ENCODE measurements around the gene CDK6.
"Not testable (repeated sequence)": the region's sequence is repeated elsewhere in the genome, so short reads cannot be mapped to it uniquely, and the experiment has no call there.

Gene CDK6

GRCh38 chr7:92757311-92757910 lies 79.0 kb downstream of the CDK6 start:
- peak; percentile 5 for DNase-seq

GRCh38 chr7:92755680-92756079 lies 80.7 kb downstream of the CDK6 start:
- no peak for DNase-seq

GRCh38 chr7:92754919-92755581 lies 81.3 kb downstream of the CDK6 start:
- DNase-seq = no peak

DNA sequence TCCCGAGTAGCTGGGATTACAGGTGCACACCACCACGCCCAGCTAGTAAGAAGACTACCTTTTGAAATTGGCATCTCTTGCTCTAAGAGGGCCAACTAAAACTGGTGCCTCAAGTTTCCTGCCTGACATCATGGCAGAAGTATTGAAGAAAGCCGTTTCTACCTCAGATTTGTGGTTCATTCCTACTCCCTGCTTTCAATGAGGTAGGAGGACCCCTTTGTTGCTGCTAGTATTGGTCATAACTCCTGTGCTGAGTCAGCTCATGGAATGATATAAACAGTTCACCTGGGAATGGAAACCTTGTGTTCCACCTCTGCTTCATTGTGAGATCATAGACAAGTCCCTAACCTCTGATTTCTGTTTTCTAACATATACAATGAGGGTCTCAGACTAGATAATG lies 82.8 kb downstream of the CDK6 start:
- no peak for DNase-seq

DNA sequence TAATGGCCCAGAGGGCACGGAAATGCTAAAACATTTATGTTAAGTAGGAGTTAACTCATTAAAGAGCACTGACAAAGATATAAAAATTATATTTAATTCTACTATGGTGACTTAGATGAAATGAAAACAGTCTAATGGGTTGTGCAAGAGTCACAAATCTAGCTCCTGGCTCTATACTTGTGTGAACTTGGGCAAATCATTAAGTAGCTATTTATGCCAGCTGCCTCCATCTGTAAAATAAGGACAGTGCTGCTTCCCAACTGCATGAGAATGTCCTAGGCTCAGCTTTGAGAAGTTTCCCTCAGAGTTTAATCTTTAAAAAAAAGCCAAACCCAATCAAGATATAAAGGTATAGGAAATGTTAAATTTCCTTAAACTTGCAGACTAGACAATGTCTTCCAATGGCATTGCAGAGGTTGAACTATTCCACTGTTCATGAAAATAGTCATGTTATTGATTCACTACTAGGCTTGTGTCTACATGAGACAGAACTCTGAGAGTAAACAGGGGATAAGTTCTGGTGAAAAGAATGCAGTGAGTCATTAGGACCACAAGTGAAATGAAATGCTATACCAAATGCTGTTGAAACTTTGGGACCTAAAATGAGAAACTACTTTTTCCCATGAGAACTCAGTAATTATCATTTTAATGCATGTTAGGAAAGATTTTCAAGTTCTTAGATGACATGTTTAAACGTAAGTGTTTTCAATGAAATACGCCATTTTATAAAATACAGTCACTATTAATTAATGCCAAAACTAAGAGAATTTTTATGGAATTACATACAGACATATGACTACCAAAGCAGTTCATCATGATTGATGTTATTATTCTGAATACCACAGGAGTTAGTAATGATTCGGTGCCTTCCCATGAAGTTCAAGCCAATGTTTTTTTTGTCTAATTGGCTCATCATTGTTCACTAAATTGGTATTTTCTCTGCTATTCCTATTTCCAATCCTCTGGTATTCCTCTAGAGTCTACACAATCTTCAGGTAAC lies 84.2 kb downstream of the CDK6 start:
- no peak for DNase-seq

GRCh38 chr7:92750946-92751345 lies 85.4 kb downstream of the CDK6 start:
- no peak for DNase-seq

GRCh38 chr7:92750447-92750839 lies 85.9 kb downstream of the CDK6 start:
- no peak for DNase-seq

DNA sequence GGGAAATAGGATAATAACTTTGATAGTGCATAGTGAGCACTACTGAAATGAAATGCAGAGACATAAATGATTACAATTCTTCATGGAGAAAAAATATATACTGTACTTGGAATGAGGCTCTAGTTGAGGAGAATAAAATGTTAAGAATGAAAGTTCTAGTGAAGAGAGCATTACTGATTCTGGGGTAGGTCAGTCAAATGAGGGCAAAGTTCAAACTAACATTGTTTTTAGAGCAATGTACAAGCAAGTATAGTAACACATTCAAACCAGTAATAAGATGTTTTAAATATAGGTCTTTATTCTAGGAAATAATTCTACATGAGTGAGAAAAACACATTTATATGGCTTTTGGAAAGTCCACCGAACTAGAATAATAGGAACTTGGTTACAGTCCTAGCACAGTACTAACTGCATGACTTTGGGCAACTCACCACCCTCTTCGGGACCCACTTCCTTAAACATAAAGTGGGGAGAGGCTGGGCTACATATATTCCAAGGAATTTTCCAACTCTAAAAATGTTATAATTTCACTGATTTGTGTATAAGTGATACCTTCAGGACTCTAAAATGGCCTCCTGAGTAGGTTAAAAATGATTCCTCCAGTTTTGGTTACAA lies 86.4 kb downstream of the CDK6 start:
- no peak for DNase-seq

- no peak for DNase-seq
Measured at GRCh38 chr7:92749327-92749755, 87.0 kb downstream of the CDK6 start.

- DNase-seq = no peak
Measured at GRCh38 chr7:92748495-92748894, 87.9 kb downstream of the CDK6 start.

DNA sequence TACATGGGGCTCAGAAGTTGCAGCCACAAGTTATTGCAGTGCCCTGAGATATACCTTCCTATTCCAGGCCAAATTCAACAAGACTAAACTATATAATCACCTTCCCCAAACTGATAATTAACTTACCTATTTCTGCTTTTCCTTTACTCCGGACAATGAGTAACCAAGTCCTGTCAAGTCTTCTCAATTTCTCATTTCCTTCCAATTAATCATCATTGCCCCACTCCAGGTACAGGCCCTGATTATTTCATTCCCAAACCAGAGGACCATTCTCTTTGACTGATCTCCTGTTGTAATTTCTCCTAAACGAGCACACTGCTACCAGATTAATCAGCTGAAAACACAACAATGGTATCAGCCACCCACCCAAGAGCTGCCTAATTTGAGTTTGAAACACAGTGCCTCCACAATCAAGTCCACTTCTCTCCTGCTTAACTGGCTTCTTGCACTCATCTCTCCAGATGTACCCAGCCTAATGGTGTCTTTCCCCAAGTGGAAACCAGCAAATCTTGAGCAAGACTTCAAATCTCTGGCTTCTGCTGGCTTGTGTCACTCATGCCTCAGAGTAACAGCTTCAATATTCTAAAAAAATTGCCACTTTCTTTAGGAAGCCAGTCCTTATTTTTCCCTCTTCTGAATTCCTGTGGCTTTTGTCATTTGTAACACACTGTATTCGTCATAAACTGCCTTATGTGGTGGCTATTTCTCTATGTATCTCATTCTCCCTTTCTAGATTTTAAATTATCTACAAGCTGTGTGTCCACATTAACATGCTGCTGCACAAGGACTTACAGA lies 89.1 kb downstream of the CDK6 start:
- no peak for DNase-seq

- DNase-seq = no peak
Measured at GRCh38 chr7:92745241-92745640, 91.1 kb downstream of the CDK6 start.

- DNase-seq = not testable (repeated sequence)
Measured at GRCh38 chr7:92744180-92744579, 92.2 kb downstream of the CDK6 start.

DNA sequence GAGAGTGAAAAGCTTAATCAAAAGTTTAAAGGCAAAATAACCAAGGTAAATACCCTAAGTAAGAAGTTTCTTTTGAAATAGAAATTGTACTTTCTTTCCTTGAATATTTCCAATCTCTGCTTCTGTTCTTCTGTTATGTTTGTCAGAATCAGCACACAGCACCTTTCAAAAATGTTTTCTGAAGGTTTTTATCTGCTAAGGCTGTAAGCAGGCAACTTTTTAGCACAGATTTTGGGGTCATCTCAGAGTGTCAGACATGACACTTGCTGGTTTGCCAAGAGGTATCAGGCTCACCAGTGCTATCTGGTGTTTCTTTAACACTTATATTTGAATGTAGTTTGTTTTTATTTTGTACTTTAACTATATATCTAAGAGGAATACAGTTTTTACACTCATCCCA lies 94.2 kb downstream of the CDK6 start:
- DNase-seq = no peak

DNA sequence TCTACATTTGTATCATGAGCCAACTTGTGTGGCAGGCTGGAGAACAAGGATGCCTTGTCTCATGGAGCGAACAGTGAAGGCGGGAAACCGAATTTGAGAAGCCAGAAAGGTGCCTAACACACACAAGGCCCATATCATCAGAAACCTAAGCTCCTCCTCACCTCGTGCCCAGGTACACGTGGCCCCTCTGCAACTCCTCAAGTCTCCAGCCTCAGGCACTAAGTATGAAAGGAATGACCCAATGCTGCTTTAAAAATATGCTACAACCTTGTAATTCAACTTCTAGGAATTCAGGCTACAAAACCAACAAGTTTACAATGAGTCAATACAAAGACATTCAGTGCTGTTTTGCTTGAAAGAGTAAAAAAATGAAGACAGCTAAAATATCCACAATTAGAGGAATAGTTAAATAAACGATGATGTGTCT lies 95.7 kb downstream of the CDK6 start:
- DNase-seq = no peak

DNA sequence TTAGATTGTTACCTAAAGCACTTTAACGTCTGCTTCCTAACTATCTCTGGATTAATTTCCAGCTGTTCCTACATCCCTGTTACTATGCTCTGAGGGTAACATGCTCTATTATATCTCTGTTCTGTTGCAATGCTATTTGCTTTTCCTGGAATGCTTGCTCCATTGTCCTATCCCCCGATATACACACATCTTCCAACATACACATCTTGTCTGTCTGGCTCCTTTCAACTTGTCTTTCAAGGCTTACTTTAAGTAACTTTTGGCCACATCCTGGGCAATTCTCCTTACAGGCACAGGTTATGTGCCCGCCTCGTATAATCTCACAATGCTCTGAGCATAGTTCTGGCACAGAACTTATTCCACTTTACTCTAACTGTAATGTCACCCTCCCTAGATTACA lies 96.2 kb downstream of the CDK6 start:
- DNase-seq = no peak

GRCh38 chr7:92739091-92739490 lies 97.3 kb downstream of the CDK6 start:
- no peak for DNase-seq

- no peak for DNase-seq
Measured at GRCh38 chr7:92737706-92738105, 98.7 kb downstream of the CDK6 start.

DNA sequence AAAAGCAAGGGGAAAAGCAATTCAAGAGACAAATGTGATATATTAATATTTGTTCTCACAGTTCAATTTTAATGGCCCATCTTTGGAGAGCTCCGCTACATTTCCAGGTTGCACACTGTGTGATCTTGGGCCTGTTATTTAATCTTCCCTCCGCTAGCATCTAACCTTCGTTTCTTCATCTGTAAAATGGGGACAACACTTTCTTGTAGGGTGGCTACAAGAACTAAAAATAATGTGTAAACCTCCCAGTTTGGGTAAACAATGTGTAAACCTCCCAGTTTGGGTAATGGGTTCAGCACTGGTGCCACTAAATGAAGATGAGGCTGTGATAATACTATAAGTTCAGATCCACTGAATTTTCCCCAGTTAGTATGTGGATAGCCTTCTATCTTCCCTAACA lies 99.5 kb downstream of the CDK6 start:
- DNase-seq = no peak

DNA sequence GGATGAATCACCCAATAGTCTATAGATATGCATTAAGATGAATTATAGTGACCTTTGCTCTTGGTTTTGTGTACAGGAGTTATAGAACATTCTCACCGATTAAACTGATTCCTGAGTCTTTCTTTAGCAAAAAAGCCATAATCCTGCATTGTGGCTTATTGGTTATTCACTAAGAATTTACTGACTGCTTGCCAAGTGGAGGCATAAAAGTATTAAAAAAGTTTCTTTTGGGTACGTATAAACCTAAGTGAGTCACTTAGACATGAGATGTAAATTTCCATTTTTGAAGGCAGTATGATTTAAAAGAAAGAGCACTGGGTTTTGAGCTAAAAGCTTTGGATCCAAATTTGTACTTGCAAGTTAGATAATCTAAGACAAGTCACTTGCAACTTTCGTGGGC lies 100.7 kb downstream of the CDK6 start:
- no peak for DNase-seq

GRCh38 chr7:92732316-92733036 lies 103.9 kb downstream of the CDK6 start:
- DNase-seq = no peak
